Epithelial cell of esophagus (primary cell): ENCODE results near the gene DHRS12.

Experiments used
- DNase-seq: peaks from one replicate; pipeline ENCODE4 v3.0.0; 2010; ENCODE audit warnings: low read depth
- H3K4me3 ChIP-seq: 2 replicates; pipeline ENCODE4 v1.5.1; 2011; ENCODE audit warnings: mild to moderate bottlenecking, low read length, control low read depth
- TF ChIP-seq, protein P1 (sequence below): IDR thresholded peaks from 2 replicates; pipeline ENCODE4 v1.5.1; 2011; ENCODE audit warnings: low read depth, mild to moderate bottlenecking, low read length, control low read depth, inconsistent platforms; ENCODE audit not compliant: insufficient read depth; ENCODE audit errors: missing control alignments

The DHRS12 gene

DNA sequence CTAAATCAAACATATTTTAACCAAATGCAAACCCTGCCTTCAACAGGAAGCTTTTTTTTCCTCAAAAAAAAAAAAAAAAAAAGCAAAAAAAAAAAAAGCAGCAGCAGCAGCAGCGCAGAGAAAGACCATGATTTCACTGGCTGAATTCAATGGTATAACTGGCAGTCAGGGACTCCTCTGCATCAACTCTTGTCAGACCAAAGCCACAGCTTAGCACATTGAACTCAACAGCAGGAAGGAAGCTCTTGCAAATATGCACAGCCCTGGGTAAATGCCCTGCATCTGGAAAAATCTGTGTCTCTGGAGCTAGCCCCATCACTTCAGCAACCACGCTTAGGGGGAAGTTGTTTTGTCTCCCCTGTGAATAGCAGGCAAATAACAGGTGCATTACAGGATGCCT lies 17.6 kb upstream of the DHRS12 start:
- no peak overlapping the region for H3K4me3 ChIP-seq
- TF ChIP-seq, protein P1, sequence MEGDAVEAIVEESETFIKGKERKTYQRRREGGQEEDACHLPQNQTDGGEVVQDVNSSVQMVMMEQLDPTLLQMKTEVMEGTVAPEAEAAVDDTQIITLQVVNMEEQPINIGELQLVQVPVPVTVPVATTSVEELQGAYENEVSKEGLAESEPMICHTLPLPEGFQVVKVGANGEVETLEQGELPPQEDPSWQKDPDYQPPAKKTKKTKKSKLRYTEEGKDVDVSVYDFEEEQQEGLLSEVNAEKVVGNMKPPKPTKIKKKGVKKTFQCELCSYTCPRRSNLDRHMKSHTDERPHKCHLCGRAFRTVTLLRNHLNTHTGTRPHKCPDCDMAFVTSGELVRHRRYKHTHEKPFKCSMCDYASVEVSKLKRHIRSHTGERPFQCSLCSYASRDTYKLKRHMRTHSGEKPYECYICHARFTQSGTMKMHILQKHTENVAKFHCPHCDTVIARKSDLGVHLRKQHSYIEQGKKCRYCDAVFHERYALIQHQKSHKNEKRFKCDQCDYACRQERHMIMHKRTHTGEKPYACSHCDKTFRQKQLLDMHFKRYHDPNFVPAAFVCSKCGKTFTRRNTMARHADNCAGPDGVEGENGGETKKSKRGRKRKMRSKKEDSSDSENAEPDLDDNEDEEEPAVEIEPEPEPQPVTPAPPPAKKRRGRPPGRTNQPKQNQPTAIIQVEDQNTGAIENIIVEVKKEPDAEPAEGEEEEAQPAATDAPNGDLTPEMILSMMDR: no peak
- DNase-seq: no peak

GRCh38 chr13:51820016-51820597 lies 16.1 kb upstream of the DHRS12 start:
- no peak overlapping the region for H3K4me3 ChIP-seq
- DNase-seq: no peak
- TF ChIP-seq, protein P1: no peak

DNA sequence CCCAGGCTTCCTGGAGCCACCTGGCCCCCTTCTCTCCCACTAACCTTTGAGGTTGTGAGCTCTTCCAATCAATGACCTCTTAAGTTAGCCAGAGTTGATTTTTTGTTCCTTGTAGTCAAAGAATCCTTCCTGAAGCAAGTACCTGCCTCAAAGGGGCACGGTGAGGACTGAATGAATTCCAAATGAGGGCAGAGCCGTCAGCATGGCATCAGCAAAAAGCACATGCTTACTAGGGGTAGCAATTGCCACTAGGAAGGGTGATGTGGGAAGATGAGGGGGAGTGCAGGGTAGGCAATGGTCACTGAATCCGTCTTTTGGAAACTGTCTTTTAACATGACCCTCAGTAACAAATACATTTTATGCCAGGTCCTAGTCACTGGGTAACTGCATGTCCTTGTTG lies 15.6 kb upstream of the DHRS12 start:
- no peak overlapping the region for H3K4me3 ChIP-seq
- no peak for DNase-seq
- TF ChIP-seq, protein P1: no peak

- TF ChIP-seq, protein P1: no peak
- DNase-seq: no peak
- H3K4me3 ChIP-seq: no peak overlapping the region
Observed at GRCh38 chr13:51818781-51819511, 15.0 kb upstream of the DHRS12 start.

GRCh38 chr13:51818276-51818675 lies 14.3 kb upstream of the DHRS12 start:
- TF ChIP-seq, protein P1: no peak
- no peak overlapping the region for H3K4me3 ChIP-seq
- no peak for DNase-seq

- DNase-seq: no peak
- H3K4me3 ChIP-seq: no peak overlapping the region
- TF ChIP-seq, protein P1: no peak
Observed at GRCh38 chr13:51817717-51818116, 13.8 kb upstream of the DHRS12 start.
